Progenitor cell of endocrine pancreas (in vitro differentiated cells): Measurements from ENCODE around the gene ASCL2. TPM values are rescaled to one million over a fixed set of nuclear protein-coding genes. Genes with fewer than 3 reads are reported as not detected.

Source experiments
- DNase-seq: peaks from one replicate; pipeline ENCODE4 v3.0.0; 2021; ENCODE audit warnings: low spot score; ENCODE audit not compliant: unreplicated experiment
- H3K27ac Mint-ChIP-seq: 2 replicates; pipeline ENCODE4 v1.8.0; 2021; ENCODE audit warnings: mild to moderate bottlenecking, moderate library complexity, mixed read lengths
- H3K27me3 Mint-ChIP-seq: 2 replicates; pipeline ENCODE4 v1.8.0; 2021; ENCODE audit warnings: mixed read lengths
- H3K36me3 Mint-ChIP-seq: 2 replicates; pipeline ENCODE4 v1.8.0; 2022; ENCODE audit warnings: mixed read lengths; ENCODE audit not compliant: insufficient read depth
- H3K4me1 Mint-ChIP-seq: 2 replicates; pipeline ENCODE4 v1.8.0; 2021; ENCODE audit warnings: low read depth, mixed read lengths
- H3K4me3 Mint-ChIP-seq: 2 replicates; pipeline ENCODE4 v1.8.0; 2021; ENCODE audit warnings: low read depth, mild to moderate bottlenecking, moderate library complexity, mixed read lengths
- H3K9me3 Mint-ChIP-seq: 2 replicates; pipeline ENCODE4 v1.8.0; 2021; ENCODE audit warnings: low read depth, mixed read lengths
- CTCF ChIP-seq: fragments of 200-600 bp; sonication (generic); IDR thresholded peaks from one replicate; pipeline ENCODE4 v1.5.0; 2021; ENCODE audit warnings: antibody characterized with exemption, mild to moderate bottlenecking; ENCODE audit not compliant: unreplicated experiment
- total RNA-seq: library from RNA; stranded (reverse); gene quantifications from 2 replicates; pipeline ENCODE4 v1.2.1, GENCODE V29; 2021

Gene ASCL2
- total RNA-seq, 1 donor from 2014 or later = 2.4 TPM

- Mint-ChIP-seq H3K4me1 (no peaks in the 10 kb centered on the region), H3K27ac (peak overlapping the region; percentile 84), H3K27me3 (peaks cover 41% of the 10 kb centered on the region), H3K4me3 (no peak overlapping the region), H3K36me3 (no peaks in the 10 kb centered on the region), H3K9me3 (peaks cover 7% of the 10 kb centered on the region)
- no peak for TF ChIP-seq CTCF
- no peak for DNase-seq
Measured at GRCh38 chr11:2256951-2257700, 13.3 kb downstream of the ASCL2 start.

- no peak for TF ChIP-seq CTCF
- Mint-ChIP-seq H3K27ac (peak overlapping the region; percentile 84), H3K27me3 (peaks cover 37% of the 10 kb centered on the region), H3K4me3 (no peak overlapping the region), H3K4me1 (no peaks in the 10 kb centered on the region), H3K36me3 (no peaks in the 10 kb centered on the region), H3K9me3 (peaks cover 7% of the 10 kb centered on the region)
- DNase-seq = no peak
Measured at GRCh38 chr11:2256293-2256913, 14.0 kb downstream of the ASCL2 start.

- Mint-ChIP-seq H3K9me3 (peaks cover 7% of the 10 kb centered on the region), H3K4me1 (no peaks in the 10 kb centered on the region), H3K27me3 (peaks cover 45% of the 10 kb centered on the region), H3K27ac (no peak overlapping the region), H3K4me3 (no peak overlapping the region), H3K36me3 (no peaks in the 10 kb centered on the region)
- no peak for TF ChIP-seq CTCF
- DNase-seq = no peak
Measured at GRCh38 chr11:2252018-2252417, 18.4 kb downstream of the ASCL2 start.

- peaks cover 38% of the 10 kb centered on the region for H3K27me3 Mint-ChIP-seq
- no peak for DNase-seq
- H3K36me3 Mint-ChIP-seq = no peaks in the 10 kb centered on the region
- H3K4me3 Mint-ChIP-seq = no peak overlapping the region
- H3K9me3 Mint-ChIP-seq = peaks cover 7% of the 10 kb centered on the region
- no peaks in the 10 kb centered on the region for H3K4me1 Mint-ChIP-seq
- TF ChIP-seq CTCF = no peak
- H3K27ac Mint-ChIP-seq = no peak overlapping the region
Measured at GRCh38 chr11:2251138-2251537, 19.2 kb downstream of the ASCL2 start.

- no peak overlapping the region for H3K27ac Mint-ChIP-seq
- DNase-seq = no peak
Measured at GRCh38 chr11:2250485-2250884, 19.9 kb downstream of the ASCL2 start.

More at GRCh38 chr11:2250485-2250884, 19.9 kb downstream of the ASCL2 start:
- peaks cover 36% of the 10 kb centered on the region for H3K27me3 Mint-ChIP-seq
- TF ChIP-seq CTCF = no peak
- no peaks in the 10 kb centered on the region for H3K4me1 Mint-ChIP-seq
- no peaks in the 10 kb centered on the region for H3K36me3 Mint-ChIP-seq
- peaks cover 7% of the 10 kb centered on the region for H3K9me3 Mint-ChIP-seq
- no peak overlapping the region for H3K4me3 Mint-ChIP-seq
